GM12865 (cell line): Measurements from ENCODE around the gene RASGRP4.
A peak's percentile ranks its signal among the peaks of the same experiment; 100 is the strongest.

ENCODE experiments used
- DNase-seq: peaks from one replicate; pipeline ENCODE4 v3.0.0; 2010; ENCODE audit warnings: low read depth
- H3K4me3 ChIP-seq: 2 replicates; pipeline ENCODE4 v1.5.1; 2011; ENCODE audit warnings: mild to moderate bottlenecking, low read depth, low read length, control low read depth
- CTCF ChIP-seq: IDR thresholded peaks from 2 replicates; pipeline ENCODE4 v1.5.1; 2011; ENCODE audit warnings: low read length, control low read depth, low read depth, inconsistent platforms; ENCODE audit not compliant: insufficient read depth; ENCODE audit errors: missing control alignments

The RASGRP4 gene

GRCh38 chr19:38409631-38410133 lies 16.3 kb downstream of the RASGRP4 start:
- no peak overlapping the region for H3K4me3 ChIP-seq
- no peak for DNase-seq
- no peak for TF ChIP-seq CTCF

- TF ChIP-seq CTCF: no peak
- H3K4me3 ChIP-seq: no peak overlapping the region
- no peak for DNase-seq
Measured at GRCh38 chr19:38405276-38405675, 20.7 kb downstream of the RASGRP4 start.

GRCh38 chr19:38404858-38405257 lies 21.2 kb downstream of the RASGRP4 start:
- TF ChIP-seq CTCF: no peak

GRCh38 chr19:38402967-38403674 lies 22.9 kb downstream of the RASGRP4 start, which contains the start of gene FAM98C:
FAM98C (plus strand) TSS chr19:38403093; CDS start chr19:38403154, 61 bp downstream.
- H3K4me3 ChIP-seq: peak within 1 kb of the TSS; percentile 95
- peak; percentile 89 for TF ChIP-seq CTCF
- peak; percentile 99 for DNase-seq

More at GRCh38 chr19:38404858-38405257, 21.2 kb downstream of the RASGRP4 start:
- DNase-seq: no peak
- H3K4me3 ChIP-seq: no peak overlapping the region

- H3K4me3 ChIP-seq: peak overlapping the region; percentile 58
- no peak for DNase-seq
- no peak for TF ChIP-seq CTCF
Measured at GRCh38 chr19:38402623-38402966, 23.4 kb downstream of the RASGRP4 start.

GRCh38 chr19:38401148-38401547 lies 24.9 kb downstream of the RASGRP4 start:
- TF ChIP-seq CTCF: no peak
- no peak for DNase-seq
- H3K4me3 ChIP-seq: no peak overlapping the region

- H3K4me3 ChIP-seq: no peak overlapping the region
- no peak for DNase-seq
- no peak for TF ChIP-seq CTCF
Measured at GRCh38 chr19:38400361-38400760, 25.7 kb downstream of the RASGRP4 start.
